ENCODE data around the gene SLITRK1.

SLITRK1 gene

GRCh38 chr13:83865161-83866137, 16.8 kb downstream of the SLITRK1 start:
- DNase-seq = no peak

- no peak for DNase-seq
Measured at GRCh38 chr13:83853771-83854170, 28.5 kb downstream of the SLITRK1 start.

GRCh38 chr13:83845106-83845505, 37.2 kb downstream of the SLITRK1 start:
- no peak for DNase-seq

DNA sequence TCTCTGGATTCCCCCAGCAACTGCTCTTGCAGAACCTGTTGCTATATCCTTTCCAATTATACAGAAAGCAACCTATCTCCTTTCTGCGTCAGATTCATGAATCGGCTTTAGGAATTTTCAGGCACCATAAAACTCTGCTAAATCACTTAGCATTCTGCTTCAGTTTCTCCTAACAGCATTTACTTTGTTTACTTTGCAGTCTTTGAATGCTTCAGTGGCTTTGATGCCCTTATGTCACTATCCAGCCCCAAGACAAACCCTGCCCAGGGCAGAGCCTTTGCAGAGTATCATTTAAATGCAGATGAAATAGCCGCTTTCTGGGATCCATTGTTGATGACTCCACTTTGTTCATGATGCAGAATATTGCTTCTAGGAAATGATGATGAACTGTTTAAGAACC, 43.1 kb downstream of the SLITRK1 start:
- DNase-seq = no peak

- DNase-seq = no peak
Measured at GRCh38 chr13:83831796-83832195, 50.5 kb downstream of the SLITRK1 start.

- DNase-seq = no peak
Measured at GRCh38 chr13:83829810-83830209, 52.5 kb downstream of the SLITRK1 start.

- no peak for DNase-seq
Measured at GRCh38 chr13:83827338-83827737, 54.9 kb downstream of the SLITRK1 start.
